ENCODE results near the gene NME8.
"Not testable (repeated sequence)": the region's sequence is repeated elsewhere in the genome, so short reads cannot be mapped to it uniquely, and the experiment has no call there.

Gene NME8, protein sequence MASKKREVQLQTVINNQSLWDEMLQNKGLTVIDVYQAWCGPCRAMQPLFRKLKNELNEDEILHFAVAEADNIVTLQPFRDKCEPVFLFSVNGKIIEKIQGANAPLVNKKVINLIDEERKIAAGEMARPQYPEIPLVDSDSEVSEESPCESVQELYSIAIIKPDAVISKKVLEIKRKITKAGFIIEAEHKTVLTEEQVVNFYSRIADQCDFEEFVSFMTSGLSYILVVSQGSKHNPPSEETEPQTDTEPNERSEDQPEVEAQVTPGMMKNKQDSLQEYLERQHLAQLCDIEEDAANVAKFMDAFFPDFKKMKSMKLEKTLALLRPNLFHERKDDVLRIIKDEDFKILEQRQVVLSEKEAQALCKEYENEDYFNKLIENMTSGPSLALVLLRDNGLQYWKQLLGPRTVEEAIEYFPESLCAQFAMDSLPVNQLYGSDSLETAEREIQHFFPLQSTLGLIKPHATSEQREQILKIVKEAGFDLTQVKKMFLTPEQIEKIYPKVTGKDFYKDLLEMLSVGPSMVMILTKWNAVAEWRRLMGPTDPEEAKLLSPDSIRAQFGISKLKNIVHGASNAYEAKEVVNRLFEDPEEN

DNA sequence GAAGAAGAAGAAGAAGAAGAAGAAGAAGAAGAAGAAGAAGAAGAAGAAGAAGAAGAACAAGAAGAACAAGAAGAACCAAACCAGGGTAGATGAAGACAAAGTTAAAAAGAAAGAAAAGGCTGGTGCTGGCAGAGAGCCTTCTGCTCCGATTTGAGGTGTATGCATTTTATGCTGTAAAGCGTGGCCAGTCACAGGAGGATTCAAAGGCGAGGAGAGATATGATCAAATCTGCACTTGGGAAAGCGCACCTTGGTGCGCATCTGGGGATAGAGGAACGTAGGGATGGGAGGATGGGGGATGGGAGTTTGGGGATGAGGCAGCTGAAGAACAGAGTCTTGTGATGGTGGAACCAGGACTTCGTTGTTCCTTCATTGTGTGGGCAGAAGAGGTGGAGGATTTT is at the start of gene NME8:
TSS of gene NME8 (plus strand) at position 301 of the 400 bp plus-strand sequence. CDS start 1,670 bp downstream, outside the sequence.
- DNase-seq (ENCODE audit: low read depth) = no peak

DNA sequence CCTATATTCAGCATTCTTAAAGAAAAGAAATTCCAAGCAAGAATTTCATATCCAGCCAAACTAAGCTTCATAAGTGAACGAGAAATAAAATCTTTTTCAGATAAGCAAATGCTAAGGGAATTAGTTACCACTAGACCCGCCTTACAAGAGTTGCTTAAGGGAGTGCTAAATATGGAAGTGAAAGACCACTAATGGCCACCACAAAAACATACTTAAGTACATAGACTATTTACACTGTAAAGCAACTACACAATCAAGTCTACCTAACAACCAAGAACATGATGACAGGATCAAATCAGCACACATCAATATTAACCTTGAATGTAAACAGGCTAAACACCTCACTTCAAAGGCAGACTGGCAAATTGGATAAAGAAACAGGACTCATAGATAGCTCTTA is 42.2 kb upstream of the NME8 start:
- no peak for DNase-seq (ENCODE audit: low read depth)

DNA sequence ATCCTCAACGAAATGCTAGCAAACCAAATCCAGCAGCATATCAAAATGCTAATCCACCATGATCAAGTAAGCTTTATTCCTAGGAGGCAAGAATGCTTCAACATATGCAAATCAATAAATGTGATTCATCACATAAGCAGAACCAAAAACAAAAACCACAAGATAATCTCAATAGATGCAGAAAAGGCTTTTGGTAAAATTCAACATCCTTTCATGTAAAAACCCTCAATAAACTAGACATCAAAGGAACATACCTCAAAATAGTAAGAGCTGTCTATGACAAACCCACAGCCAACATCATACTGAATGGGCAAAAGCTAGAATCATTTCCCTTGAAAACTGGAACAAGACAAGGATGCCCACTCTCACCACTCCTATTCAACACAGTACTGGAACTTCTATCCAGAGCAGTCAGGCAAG is 36.2 kb upstream of the NME8 start:
- not testable (repeated sequence) for DNase-seq (ENCODE audit: low read depth)

DNA sequence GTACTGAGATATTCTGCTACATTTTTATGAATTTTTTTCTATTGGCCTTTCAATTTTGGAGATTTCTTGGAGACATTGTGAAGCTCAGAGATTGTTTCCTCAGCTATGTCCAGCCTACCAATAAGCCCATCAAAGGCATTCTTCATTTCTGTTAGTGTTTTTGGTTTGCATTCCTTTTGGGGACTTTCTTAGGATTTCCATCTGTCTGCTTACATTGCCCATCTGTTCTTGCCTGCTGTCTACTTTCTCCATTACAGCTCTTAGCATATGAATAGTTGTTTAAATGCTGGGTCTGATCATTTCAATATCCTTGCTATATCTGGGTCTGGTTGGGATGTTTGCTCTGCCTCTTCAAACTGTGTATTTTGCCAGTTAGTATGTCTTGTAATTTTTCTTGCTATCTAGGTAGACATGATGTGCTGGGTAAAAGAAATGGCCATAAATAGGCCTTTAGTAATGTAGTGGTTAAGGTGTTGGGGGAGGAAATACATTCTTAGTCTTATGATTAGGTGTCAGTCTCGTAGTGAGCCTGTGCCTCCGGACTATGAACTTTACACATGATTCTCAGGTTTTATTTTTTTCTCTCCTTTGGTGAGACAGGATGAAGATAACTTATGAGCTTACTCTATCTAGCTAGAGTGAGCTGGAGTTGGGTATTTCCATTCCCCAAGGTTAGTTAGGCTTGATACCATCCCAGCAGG is 32.6 kb upstream of the NME8 start:
- no peak for DNase-seq (ENCODE audit: low read depth)

DNA sequence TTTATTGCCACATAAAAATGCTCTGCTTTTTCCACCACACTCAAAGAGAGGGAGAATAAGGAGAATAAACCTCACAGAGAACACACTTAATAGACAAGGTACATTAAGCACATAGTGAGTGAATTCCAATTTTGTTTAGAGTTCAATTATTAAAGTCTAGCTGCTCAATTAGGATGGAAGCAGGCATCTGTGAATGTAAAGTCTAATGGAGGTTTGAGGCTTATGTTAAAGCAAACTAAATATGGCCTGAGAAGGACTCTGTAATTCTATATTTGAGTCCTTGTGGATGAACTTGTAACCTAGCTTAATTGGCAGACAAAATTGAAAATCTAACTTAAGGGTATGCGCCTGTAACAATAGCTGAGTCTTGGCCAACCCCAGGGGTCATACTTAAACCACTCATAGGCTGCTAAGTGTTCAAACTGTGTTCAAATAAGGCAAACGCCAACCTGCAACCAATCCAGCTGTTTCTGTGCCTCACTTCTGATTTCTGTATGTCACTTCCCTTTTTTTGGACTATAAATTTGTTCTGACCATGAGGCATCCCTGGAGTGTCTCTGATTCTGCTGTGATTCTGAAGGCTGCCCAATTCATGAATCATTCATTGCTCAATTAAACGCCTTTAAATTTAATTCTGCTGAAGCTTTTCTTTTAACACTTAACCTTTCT is 31.3 kb upstream of the NME8 start:
- DNase-seq (ENCODE audit: low read depth) = no peak

DNA sequence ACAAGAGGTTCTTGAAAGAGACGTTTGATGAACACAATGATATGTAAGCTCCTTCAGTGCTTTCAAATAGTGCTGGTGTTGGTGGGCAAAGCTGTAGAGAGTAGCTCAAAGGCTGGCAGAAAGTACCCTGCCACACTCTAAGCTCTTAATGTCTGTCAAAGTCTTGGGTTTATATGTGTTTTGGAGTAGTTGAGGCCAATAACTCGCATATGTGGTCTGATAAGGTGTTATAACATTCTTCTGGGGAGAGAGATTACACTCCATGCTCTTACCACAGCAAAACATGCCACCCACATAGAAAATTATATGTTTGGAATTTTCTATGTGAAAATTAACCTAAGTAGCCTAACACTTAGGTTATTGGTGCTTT is 30.8 kb upstream of the NME8 start:
- DNase-seq (ENCODE audit: low read depth) = no peak

DNA sequence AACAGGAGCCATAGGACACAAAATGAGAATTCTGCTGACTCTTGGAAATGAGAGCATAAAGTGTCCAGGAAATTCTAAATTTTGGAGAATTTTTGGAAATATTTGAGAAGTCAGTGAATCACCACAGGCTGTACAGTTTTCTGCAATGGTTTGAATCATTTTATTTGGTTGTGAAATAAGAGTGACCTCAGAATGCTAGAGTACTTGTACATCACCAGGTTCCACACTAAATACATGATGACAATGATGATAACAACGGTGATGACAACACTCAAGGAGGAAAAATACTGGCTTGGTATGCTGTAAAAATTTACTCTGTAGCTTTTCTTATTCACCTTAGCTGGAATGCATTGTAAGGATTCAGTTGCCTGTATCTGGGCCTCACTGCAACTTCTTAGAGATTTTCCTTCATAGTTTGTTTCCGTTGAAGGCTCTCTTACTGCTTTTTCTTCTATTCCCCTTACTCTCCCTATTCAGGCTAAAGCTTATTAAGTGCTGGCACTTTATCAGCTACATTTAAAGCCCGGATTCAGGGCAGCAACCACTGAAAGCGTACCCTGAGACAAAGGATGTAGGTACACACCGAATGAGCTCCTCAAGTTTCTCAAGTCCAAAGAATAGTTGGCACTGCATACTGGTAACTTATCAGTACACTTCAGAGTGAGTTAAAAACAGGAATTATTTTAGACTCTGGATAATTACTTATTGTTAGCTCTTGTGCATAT is 30.2 kb upstream of the NME8 start:
- DNase-seq (ENCODE audit: low read depth) = no peak

DNA sequence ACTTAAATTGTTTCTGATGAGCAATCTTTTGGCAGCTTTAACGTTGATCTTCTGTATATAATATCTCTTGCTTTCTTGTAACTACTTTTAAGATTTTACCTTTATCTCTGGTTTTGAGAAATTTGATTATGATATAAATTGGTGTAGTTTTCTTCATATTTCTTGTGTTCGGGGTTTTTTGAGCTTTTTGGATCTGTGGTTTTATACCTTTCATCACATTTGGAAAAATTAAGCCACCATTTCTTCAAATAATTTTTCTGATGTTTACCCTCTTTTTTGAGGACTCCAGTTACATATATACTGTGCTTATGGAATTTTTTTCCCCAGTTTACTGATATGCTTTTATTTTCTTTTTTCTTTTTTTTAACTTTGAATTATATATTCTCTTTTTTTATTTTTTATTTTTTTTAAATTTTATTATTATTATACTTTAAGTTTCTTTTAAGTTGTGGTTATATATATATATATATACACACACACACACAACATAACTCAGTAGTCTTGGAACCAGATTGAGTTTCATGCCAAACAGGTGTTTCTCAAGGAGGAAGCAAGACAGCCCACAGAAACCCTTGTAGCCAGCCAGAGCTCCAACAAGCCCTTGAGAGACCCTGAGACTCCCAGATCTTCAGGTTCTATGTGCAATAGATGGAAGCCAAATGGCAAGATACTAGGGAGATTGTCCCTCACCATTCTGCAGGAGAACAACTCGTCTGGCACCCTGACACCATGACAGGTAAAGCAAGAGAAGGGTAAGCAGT is 27.5 kb upstream of the NME8 start:
- no peak for DNase-seq (ENCODE audit: low read depth)

DNA sequence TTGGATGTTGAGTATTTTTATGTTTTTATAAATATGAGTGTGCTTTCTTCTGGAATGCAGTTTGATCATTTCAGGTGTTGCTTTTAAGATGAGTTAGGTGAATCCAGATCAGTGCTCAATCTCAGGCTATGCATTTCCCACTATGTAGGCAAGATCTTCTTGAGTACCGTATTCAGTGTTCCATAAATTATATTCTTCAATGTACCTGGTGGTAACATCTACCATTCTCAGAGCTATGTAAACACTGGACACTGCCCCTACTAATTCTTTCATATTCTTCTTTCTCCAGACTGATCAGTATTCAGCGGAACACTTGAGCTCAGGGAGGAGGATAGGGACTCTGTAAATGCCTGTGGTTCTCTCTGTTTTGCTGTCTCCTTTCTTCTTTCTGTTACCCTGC is 25.5 kb upstream of the NME8 start:
- no peak for DNase-seq (ENCODE audit: low read depth)

DNA sequence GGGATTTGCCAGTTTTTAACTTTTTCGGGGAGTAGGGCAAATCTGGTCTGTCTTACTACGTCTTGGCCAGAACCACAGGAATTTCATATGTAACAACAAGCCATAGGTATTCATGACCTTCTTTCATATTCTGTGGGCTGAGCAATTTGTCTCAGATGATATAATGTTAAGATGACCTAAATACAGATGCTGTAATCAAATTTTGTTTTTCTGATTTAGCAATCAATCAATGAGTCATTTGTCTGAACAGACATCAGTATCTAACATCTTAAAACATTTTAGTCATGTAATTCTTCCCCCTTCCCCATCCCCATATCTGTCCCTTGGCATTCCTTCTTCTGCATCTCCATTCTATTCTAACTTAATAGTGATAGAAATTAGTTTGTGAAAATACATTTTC is 24.8 kb upstream of the NME8 start:
- no peak for DNase-seq (ENCODE audit: low read depth)

DNA sequence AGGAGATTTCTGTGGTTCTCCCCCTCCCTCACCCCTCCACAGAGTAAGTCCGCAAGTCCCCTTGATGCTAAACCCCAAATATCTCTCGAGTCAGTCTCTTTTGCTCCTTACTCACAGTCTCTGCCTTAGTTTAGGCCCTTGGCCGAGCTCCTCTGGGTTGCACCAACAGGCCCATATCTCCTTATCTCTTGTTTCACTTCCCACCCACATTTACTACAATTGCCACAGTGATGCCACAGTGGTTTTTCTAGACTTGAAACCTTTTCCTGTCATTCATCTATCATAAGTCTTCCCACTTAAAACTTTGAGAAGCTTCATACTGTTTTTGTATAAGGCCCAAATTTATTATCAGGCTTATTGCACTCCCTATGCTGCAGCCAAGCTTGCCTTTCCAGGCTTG is 23.4 kb upstream of the NME8 start:
- DNase-seq (ENCODE audit: low read depth) = no peak

DNA sequence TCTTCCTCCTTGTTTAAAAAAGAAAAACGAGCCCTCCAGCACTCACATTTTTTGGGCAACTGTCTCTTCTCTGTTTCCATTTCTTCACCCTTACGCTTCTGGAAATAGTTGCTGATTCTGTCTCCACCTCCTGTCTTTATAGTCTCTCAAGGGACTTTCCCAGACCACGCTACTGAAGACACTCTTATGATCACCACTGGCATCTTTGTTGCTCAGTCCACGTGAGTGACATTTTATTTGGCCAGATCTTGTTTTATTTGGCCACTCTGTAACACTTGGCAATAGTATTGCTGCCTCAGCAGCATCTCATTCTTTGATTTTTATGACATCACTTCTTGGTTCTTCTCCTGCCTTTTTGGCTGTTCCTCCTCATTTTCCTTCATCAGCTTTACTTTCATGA is 21.6 kb upstream of the NME8 start:
- DNase-seq (ENCODE audit: low read depth) = no peak

DNA sequence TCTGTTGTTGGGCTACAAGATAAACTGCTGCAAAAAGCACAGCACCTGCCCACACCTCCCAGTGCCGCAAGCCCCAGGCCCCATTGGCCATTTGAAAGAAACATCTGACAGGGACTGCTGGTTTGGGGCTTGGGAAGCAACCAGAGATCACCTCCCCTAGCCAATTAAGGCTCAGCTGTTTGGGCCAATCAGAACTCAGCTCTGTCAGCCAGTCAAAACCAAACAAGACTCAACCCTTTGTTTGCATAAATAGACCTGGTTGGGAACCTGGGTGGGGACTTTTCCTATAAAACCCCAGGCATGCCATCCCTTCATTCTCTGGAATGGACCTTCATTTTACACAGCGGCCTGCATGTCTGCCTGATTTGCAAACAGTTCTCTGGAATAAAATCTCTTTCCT is 17.2 kb upstream of the NME8 start:
- DNase-seq (ENCODE audit: low read depth) = no peak

DNA sequence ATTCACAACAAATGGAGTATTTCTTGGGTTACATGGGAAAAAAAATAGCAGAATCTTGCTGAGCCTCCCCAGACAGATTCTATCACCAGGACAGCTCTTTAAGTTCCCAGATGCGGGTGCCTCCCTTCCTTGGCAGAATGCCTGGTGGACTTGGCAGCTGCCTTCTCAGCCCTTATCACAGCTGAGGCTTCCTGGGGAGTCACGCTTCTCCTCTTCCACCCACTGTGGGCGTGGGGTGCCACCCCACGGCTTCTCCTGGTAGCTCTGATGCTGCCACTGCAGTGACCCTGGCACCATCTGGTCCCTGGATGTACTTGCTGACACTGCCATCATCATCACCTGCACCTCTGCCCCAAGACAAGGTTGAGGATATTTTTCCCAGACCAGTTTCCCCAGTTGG is 16.2 kb upstream of the NME8 start:
- no peak for DNase-seq (ENCODE audit: low read depth)

DNA sequence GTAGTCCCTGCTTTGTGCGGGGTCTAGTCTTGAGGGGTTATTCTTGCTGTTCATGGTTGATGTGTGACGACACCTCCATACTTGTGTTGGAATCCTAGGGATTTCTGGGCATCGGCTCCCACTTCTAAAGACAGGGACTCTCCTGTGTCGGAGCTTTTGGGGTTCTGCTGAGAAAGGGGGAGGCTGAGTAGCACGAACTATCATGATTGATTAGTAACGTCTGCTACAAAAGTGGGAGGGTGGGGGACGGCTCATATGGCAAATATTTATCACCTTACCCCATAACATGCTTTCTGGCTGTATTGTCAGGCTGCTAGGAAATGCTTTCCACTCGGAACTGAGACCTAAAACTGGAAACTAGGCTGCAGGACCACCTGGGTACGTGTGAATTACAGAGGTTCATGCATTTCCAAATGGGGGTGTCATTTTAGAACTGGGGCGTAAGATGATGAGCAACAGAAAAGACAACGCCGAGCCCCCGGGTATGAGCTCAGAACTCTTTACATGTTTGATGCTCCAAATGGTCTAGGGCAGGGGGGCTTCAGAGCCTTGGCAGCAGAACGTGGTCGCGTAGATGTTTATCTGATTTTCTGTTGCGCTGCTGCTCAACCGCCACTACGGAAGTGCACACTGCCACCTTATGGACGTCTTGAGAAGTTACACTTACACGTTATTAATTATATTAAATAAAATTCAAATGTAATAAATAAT is 15.1 kb upstream of the NME8 start:
- DNase-seq (ENCODE audit: low read depth) = no peak

DNA sequence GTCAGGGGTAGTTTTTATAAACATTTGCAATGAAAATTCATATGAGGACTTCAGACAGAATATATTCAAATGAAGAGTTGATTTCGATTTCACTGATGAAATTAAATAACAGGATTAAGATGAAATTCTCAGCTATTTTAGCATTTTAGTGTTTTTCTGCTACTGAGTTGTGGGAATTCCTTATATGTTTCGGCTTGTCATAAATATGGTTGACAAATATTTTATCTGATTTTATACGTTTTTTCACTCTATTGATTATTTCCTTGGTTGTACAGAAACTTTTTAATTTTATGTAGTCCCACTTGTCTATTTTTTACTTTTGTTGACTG is 14.6 kb upstream of the NME8 start:
- DNase-seq (ENCODE audit: low read depth) = no peak

DNA sequence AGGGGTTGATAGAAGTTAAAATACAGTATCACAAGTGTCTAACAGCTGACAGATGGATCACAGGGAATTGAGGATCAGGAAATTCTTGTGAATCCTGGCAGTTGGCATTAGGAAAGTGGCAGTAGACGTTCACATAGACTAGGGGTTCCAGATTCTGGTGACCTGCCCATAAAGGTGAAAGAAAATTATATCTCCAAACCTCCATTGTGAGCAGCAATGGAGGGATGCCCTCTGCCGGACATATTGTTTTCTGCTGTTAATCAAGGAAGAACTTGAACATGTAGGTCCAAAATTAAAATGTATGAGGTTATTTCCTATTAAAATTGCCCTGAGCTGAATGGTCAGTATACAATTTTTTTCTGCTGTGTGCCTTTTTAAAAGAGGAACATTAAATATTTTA is 5.1 kb downstream of the NME8 start:
- DNase-seq (ENCODE audit: low read depth) = no peak

DNA sequence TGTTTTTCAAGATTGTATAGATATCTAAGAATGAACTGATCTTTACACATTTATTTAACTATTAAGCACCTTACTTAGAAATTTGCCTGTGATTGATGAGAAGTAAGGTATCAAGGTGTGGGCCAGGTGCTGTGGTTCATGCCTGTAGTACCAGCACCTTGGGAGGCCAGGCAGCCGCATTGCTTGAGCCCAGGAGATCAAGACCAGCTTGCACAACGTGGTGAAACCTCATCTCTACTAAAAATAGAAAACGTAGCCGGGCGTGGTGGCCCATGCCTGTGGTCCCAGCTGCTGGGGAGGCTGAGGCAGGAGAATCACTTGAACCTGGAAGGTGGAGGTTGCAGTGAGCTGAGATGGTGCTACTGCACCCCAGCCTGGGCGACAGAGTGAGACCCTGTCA is 33.7 kb downstream of the NME8 start:
- no peak for DNase-seq (ENCODE audit: low read depth)

DNA sequence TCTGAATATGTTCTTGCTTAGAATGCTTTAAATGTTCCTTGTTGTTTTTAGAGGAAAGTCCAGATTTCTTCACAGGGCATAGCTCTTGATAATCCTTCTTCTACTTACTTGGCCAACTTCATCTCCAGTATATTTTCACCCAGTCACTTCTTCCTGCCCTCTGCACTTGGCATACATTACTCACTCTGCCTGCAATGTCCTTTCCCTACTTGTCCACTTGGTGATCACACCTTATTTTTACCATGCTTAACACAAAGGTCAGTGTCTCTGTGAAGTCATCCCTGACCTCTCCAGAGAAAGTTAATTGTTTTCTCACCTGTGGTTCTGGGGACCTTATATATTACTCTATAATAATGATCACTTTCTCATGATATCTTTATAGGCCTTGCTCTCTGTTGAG is 45.0 kb downstream of the NME8 start:
- no peak for DNase-seq (ENCODE audit: low read depth)

DNA sequence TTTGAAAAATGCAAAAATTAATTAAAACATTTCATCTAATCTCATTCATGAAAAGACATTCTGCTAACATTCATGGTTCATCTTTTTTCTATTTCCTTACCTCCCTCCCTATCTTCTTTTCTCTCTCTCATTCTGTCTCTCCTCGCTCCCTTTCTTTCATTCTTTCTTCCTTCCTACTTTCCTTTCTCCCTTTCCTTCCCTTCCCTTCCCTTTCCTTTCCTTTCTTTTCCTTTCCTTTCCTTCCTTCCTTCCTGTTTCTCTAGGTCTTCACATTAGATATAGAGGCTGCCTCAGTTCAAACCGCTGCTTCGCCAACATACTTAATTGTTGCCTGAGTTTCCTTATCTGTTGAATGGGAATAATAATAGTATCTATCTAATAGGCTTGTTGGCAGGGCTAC is 46.3 kb downstream of the NME8 start:
- DNase-seq (ENCODE audit: low read depth) = no peak

DNA sequence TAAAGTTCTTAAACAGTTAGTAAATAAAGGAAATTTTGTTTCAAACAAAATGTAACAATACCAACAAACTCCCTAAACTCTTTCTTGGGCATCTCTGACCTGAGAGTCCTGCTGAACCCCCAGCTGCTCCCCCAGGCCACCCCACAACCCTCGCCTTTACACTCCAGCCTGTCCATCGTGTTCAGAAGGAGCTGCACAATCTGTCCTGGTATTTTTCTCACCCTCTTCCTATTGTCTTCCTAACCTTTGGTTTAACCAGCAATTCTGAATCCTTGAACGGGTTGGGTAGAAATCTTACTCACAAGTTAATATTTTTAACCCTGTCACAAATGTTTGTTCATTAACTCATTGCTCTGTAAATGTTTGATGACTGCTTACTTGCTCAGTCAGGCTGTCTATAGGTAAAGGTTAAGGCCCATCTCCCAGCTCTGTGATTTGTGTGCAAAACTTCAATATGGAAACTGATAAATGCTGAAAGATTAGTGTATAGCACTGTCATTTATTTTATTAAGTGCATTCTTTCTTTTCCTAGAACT is 51.4 kb downstream of the NME8 start:
- DNase-seq (ENCODE audit: low read depth) = no peak
